BLaER1 (cell line): ENCODE results near the gene SREBF2.
A peak's percentile ranks its signal among the peaks of the same experiment; 100 is the strongest.
"Not testable (repeated sequence)": the region's sequence is repeated elsewhere in the genome, so short reads cannot be mapped to it uniquely, and the experiment has no call there.

Experiments
- H3K27ac ChIP-seq: shearing (Covaris generic); formaldehyde crosslinking; 2 replicates; pipeline ENCODE4 v1.8.1; 2022
- H3K27me3 ChIP-seq: shearing (Covaris generic); formaldehyde crosslinking; 2 replicates; pipeline ENCODE4 v1.8.1; 2022
- H3K36me3 ChIP-seq: shearing (Covaris generic); formaldehyde crosslinking; 2 replicates; pipeline ENCODE4 v1.8.1; 2022
- H3K4me1 ChIP-seq: shearing (Covaris generic); formaldehyde crosslinking; 2 replicates; pipeline ENCODE4 v1.8.1; 2022
- H3K4me2 ChIP-seq: shearing (Covaris generic); formaldehyde crosslinking; 2 replicates; pipeline ENCODE4 v1.8.1; 2022
- H3K4me3 ChIP-seq: shearing (Covaris generic); formaldehyde crosslinking; 2 replicates; pipeline ENCODE4 v1.8.1; 2022
- H3K9ac ChIP-seq: shearing (Covaris generic); formaldehyde crosslinking; 2 replicates; pipeline ENCODE4 v1.8.1; 2022
- H3K9me3 ChIP-seq: shearing (Covaris generic); formaldehyde crosslinking; 2 replicates; pipeline ENCODE4 v1.8.1; 2022
- H4K20me1 ChIP-seq: shearing (Covaris generic); formaldehyde crosslinking; 2 replicates; pipeline ENCODE4 v1.8.1; 2022
- Cebpa-rat ChIP-seq: shearing (Covaris generic); IDR thresholded peaks from 2 replicates; pipeline ENCODE4 v1.8.1; 2022

SREBF2 gene

DNA sequence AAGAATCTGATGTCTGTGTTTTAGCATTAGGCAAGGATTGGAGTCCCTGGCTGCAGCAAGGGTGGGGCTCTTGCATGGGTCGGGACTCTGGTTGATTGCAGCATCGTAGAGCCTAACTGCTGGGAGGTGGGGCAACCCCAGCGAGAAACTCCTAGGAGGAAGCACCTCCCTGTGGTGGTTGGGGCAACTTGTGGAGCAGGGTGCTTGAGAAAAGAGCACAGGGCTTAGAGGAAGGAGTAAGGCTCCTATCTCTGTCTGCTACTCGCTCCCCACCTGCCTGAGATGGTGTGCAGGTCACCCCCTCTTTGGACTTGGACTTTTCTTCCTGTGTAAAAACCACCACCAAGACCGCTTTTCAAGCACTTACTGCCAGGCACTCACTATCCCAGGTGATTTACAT, 15.6 kb downstream of the SREBF2 start:
- H3K27ac ChIP-seq, result no peak overlapping the region
- peaks cover 100% of the 10 kb centered on the region for H4K20me1 ChIP-seq
- H3K27me3 ChIP-seq, result no peaks in the 10 kb centered on the region
- no peak overlapping the region; the same call in 1 of the 2 replicates for H3K4me2 ChIP-seq
- H3K4me1 ChIP-seq, result peaks cover 55% of the 10 kb centered on the region
- peaks cover 77% of the 10 kb centered on the region for H3K36me3 ChIP-seq
- H3K9ac ChIP-seq, result no peak overlapping the region
- TF ChIP-seq Cebpa-rat, result no peak
- no peak overlapping the region for H3K4me3 ChIP-seq
- H3K9me3 ChIP-seq, result no peaks in the 10 kb centered on the region

DNA sequence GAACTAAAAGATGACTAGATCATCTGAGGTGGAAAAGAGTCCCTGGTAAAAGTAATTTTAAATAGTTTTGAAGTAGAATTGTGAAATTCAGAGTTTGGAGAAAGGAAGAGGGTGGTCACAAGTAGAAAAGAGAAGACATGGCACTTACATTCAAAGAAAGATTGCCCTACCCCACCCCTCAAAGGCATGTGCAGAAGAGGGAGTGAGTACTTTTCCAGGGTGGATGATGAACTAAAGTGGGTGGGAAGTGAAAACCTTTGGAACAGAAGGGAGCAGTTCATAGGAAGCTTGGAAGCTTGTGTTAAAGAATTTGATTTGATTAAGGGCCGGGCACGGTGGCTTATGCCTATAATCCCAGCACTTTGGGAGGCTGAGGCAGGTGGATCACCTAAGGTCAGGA, 23.6 kb downstream of the SREBF2 start:
- H3K27ac ChIP-seq, result no peak overlapping the region
- H3K9ac ChIP-seq, result no peak overlapping the region
- H3K9me3 ChIP-seq, result no peaks in the 10 kb centered on the region
- no peak overlapping the region for H3K4me3 ChIP-seq
- peaks cover 100% of the 10 kb centered on the region for H4K20me1 ChIP-seq
- 0 out of 2 replicates have a peak overlapping the region, but pooled peaks have one; percentile 52 for H3K4me2 ChIP-seq
- peaks cover 62% of the 10 kb centered on the region for H3K4me1 ChIP-seq
- TF ChIP-seq Cebpa-rat, result no peak
- peaks cover 26% of the 10 kb centered on the region for H3K36me3 ChIP-seq
- H3K27me3 ChIP-seq, result no peaks in the 10 kb centered on the region

DNA sequence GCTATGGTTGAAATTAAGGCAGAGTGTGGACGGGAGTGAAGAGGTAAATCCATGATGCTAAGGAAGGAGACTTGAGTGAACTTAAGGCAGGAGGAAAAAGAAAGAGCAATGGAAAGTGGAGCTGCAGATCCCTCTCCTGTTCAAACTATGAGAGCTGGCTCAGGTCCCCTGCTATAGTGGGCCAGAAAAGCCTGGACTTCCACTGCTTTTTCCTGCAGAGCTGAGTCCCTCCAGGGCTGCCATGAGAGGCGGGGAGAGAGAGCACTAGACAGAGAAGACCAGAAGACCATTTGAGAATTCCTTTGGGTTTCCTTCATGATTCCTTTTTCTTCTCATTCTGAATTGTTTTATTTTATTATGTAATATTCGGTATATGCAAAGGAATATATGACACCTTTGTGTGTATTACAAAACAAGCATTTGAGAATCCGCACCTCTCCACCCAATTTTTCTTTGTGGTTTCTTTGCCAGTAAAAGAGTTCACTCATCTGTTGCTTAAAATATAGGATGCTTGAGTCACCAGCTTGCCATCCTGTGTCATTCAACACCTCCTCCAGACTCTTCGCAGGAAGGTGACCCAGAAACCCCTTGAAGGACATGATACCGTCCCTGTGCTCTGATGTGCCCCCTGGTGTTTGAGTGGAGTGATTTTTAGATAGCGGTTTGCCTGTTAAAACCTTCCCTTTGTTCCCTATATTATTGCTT, 24.4 kb downstream of the SREBF2 start:
- H3K4me2 ChIP-seq, result peak overlapping the region; percentile 52
- H4K20me1 ChIP-seq, result peaks cover 100% of the 10 kb centered on the region
- H3K27ac ChIP-seq, result no peak overlapping the region
- H3K4me3 ChIP-seq, result no peak overlapping the region
- peaks cover 20% of the 10 kb centered on the region for H3K36me3 ChIP-seq
- no peak overlapping the region for H3K9ac ChIP-seq
- H3K27me3 ChIP-seq, result no peaks in the 10 kb centered on the region
- H3K4me1 ChIP-seq, result peaks cover 70% of the 10 kb centered on the region
- TF ChIP-seq Cebpa-rat, result no peak
- H3K9me3 ChIP-seq, result no peaks in the 10 kb centered on the region

DNA sequence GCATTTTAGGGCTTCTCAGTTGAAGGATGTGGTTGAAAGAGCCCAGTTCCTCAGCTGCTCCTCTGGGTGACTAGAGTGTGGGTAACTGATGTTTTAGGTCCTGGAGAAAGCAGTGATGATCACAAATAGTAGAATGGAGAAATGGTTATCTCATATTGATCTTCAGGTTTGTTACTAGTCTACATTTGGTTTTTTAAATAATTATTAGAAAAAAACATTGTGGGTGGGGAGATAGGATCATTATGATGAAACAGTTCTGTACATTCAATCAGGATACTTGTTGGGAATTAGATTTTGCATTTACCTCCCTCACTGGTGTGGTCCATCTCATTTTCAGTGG, 24.9 kb downstream of the SREBF2 start:
- Histone ChIP-seq H3K9me3 (no peaks in the 10 kb centered on the region), H3K27ac (no peak overlapping the region), H3K4me2 (peak overlapping the region; percentile 52), H4K20me1 (peaks cover 100% of the 10 kb centered on the region), H3K27me3 (no peaks in the 10 kb centered on the region), H3K4me3 (no peak overlapping the region), H3K4me1 (peaks cover 73% of the 10 kb centered on the region), H3K9ac (no peak overlapping the region), H3K36me3 (peaks cover 18% of the 10 kb centered on the region)
- no peak for TF ChIP-seq Cebpa-rat

DNA sequence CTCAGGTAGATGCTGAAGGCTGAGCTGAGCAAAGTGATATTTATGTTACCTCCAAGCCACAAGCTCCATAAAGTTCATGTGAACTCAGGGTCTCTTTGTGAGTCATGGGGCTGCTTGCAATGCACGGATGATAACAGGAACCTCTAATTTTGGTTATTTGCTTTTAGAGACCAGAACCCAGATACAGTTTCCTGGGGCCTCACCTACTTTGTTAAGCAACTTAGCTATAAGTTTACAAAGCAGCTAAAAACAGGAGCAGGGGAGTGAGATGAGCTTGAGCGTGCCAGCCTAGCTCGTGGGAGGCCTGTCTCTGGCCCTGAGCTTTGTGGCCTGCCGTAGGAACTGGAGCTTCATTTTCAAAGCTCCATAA, 29.2 kb downstream of the SREBF2 start:
- no peak for TF ChIP-seq Cebpa-rat
- Histone ChIP-seq H3K9me3 (no peaks in the 10 kb centered on the region), H3K4me3 (no peak overlapping the region), H4K20me1 (peaks cover 97% of the 10 kb centered on the region), H3K27ac (peak overlapping the region; percentile 19), H3K9ac (0 out of 2 replicates have a peak overlapping the region, but pooled peaks have one; percentile 12), H3K27me3 (no peaks in the 10 kb centered on the region), H3K36me3 (peaks cover 31% of the 10 kb centered on the region), H3K4me1 (peaks cover 63% of the 10 kb centered on the region), H3K4me2 (peak overlapping the region; percentile 26)

DNA sequence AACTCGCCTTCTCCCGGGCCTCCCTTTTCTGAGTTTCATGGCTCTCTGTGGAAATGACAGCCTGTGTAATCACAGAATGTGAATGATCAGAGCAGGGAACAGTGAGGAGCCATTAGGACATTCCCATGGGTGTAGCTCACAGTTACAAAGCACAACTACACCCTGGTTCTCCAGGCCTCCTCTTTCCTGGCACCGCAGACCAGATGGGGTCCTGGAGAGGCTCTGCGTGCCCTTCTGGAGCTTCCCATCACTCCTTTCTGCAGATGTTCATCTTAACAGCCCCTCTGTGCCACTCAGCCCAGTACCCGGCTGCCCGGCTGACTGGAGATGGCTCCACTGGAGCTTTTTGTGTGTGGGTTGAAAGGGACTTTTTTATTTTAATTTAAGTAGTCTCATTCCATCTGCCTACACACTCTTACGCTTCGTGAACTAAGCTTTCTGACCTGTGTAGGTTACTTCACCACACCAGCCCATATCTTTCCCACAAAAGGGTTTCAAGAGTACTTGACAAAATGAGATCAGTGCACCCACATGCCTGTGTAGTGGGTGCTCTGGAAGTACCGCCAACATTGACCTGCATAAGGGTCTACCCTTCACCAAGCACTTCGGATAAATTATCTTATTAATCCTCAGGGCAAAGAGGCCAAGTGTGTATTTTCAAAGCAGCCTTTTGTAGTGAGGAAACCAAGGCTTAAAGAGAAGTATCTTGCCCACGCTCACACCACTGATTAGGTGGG, 29.8 kb downstream of the SREBF2 start:
- Histone ChIP-seq H4K20me1 (peaks cover 97% of the 10 kb centered on the region), H3K27ac (peak overlapping the region; percentile 19), H3K27me3 (no peaks in the 10 kb centered on the region), H3K9ac (0 out of 2 replicates have a peak overlapping the region, but pooled peaks have one; percentile 12), H3K36me3 (peaks cover 37% of the 10 kb centered on the region), H3K9me3 (no peaks in the 10 kb centered on the region), H3K4me1 (peaks cover 61% of the 10 kb centered on the region), H3K4me3 (no peak overlapping the region), H3K4me2 (peak overlapping the region; percentile 26)
- no peak for TF ChIP-seq Cebpa-rat

DNA sequence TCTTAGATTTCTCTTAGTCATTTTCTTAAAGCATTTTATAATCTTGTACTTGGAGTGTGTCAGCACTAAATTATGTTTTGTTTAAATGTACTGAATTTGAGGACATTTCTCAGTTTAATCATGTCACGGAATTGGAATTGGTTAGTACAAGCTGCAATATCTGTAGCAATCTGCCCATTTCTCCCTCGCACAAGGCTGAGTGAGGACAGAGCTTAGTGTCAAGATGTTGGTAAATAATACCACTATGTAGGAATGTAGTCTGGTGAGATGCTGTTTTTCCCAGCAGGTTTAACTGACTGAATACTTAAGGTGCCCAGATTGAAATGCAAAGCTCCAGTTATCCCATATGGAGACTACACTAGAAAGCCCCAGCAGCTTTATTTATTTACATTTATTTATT, 30.6 kb downstream of the SREBF2 start:
- H3K4me1 ChIP-seq, result peaks cover 61% of the 10 kb centered on the region
- no peaks in the 10 kb centered on the region for H3K27me3 ChIP-seq
- no peak overlapping the region for H3K4me2 ChIP-seq
- H3K9ac ChIP-seq, result no peak overlapping the region
- H3K9me3 ChIP-seq, result no peaks in the 10 kb centered on the region
- no peak overlapping the region; the same call in 1 of the 2 replicates for H3K27ac ChIP-seq
- peaks cover 44% of the 10 kb centered on the region for H3K36me3 ChIP-seq
- TF ChIP-seq Cebpa-rat, result no peak
- no peak overlapping the region for H3K4me3 ChIP-seq
- H4K20me1 ChIP-seq, result peaks cover 97% of the 10 kb centered on the region

DNA sequence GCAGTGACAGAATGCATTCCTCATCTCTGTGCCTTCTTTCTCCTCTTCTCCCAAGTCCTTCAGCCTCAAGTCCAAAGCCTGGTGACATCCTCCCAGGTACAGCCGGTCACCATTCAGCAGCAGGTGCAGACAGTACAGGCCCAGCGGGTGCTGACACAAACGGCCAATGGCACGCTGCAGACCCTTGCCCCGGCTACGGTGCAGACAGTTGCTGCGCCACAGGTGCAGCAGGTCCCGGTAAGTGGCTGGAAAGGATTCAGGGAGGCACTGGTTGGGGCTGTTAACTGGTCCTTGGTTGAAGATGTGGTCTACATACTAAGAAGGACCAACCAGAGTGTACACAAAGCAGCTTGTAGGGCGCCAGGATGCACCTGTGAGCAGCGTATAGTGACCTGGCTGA, 35.7 kb downstream of the SREBF2 start:
- Histone ChIP-seq H3K9ac (no peak overlapping the region), H3K27ac (no peak overlapping the region), H3K27me3 (no peaks in the 10 kb centered on the region), H3K9me3 (no peaks in the 10 kb centered on the region), H3K4me3 (no peak overlapping the region), H3K36me3 (peaks cover 94% of the 10 kb centered on the region), H4K20me1 (peaks cover 76% of the 10 kb centered on the region), H3K4me1 (peaks cover 20% of the 10 kb centered on the region; the same call in 1 of the 2 replicates), H3K4me2 (no peak overlapping the region)
- no peak for TF ChIP-seq Cebpa-rat

DNA sequence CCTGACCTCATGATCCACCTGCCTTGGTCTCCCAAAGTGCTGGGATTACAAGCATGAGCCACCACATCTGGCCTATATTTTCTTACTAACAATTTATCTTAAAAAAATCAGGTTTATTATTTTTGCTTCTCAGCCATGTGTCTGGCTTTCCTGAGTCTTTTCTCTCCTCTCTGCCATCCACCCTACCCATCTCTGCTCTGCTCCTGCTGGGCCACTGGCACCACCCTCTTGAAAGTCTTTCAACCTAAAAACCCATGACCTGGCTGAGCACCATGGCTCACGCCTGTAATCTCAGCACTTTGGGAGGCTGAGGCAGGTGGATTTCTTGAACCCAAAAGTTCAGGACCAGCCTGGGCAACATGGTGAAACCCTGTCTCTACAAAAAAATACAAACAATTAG, 37.2 kb downstream of the SREBF2 start:
- H3K4me3 ChIP-seq, H3K27ac ChIP-seq, H3K4me2 ChIP-seq, H3K9me3 ChIP-seq, H3K9ac ChIP-seq, H3K27me3 ChIP-seq: not testable (repeated sequence)
- Histone ChIP-seq H3K36me3 (peaks cover 100% of the 10 kb centered on the region), H4K20me1 (peaks cover 64% of the 10 kb centered on the region), H3K4me1 (peaks cover 14% of the 10 kb centered on the region; the same call in 1 of the 2 replicates)

DNA sequence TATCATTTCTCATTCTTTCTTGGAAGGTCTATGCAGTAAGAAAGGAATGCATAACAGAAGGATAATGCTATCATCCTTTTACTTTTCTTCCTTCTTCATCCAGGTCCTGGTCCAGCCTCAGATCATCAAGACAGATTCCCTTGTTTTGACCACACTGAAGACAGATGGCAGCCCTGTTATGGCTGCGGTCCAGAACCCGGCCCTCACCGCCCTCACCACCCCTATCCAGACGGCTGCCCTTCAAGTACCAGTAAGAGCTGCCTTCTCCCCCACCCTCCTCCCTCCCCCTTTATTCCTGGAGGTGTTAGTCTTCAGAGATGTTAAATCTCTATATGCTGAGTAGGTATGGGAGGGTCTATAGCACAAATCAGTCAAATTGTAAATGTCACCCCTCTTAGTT, 37.9 kb downstream of the SREBF2 start:
- no peak for TF ChIP-seq Cebpa-rat
- peaks cover 14% of the 10 kb centered on the region; the same call in 1 of the 2 replicates for H3K4me1 ChIP-seq
- H3K27me3 ChIP-seq, result no peaks in the 10 kb centered on the region
- H3K36me3 ChIP-seq, result peaks cover 100% of the 10 kb centered on the region
- no peak overlapping the region for H3K4me2 ChIP-seq
- H3K4me3 ChIP-seq, result no peak overlapping the region
- H3K27ac ChIP-seq, result no peak overlapping the region
- H3K9ac ChIP-seq, result no peak overlapping the region
- no peaks in the 10 kb centered on the region for H3K9me3 ChIP-seq
- H4K20me1 ChIP-seq, result peaks cover 57% of the 10 kb centered on the region
